HG03378 (cell line): ENCODE measurements around the gene VSTM4.

Experiments used
- ATAC-seq: cut with Tn5 transposase; IDR thresholded peaks from one replicate; pipeline ENCODE4 v1.9.1; 2021; ENCODE audit warnings: mild to moderate bottlenecking, moderate library complexity; ENCODE audit not compliant: unreplicated experiment

The VSTM4 gene

GRCh38 chr10:49118430-49119074 lies 3.2 kb upstream of the VSTM4 start:
- ATAC-seq = no peak

- no peak for ATAC-seq
These were observed 2.2 kb upstream of the VSTM4 start for GRCh38 chr10:49117376-49118070.

GRCh38 chr10:49116509-49117375 lies 1.4 kb upstream of the VSTM4 start:
- no peak for ATAC-seq

GRCh38 chr10:49115796-49116508 lies 630 bp upstream of the VSTM4 start:
- ATAC-seq = no peak

GRCh38 chr10:49114718-49115014 lies 656 bp downstream of the VSTM4 start:
- no peak for ATAC-seq

GRCh38 chr10:49113741-49114141 lies 1.6 kb downstream of the VSTM4 start:
- ATAC-seq = no peak

- no peak for ATAC-seq
These were observed 2.5 kb downstream of the VSTM4 start for GRCh38 chr10:49112851-49113250.

GRCh38 chr10:49112098-49112497 lies 3.2 kb downstream of the VSTM4 start:
- ATAC-seq = no peak

- no peak for ATAC-seq
These were observed 4.0 kb downstream of the VSTM4 start for GRCh38 chr10:49111320-49111698.

- no peak for ATAC-seq
These were observed 4.5 kb downstream of the VSTM4 start for GRCh38 chr10:49110684-49111319.

GRCh38 chr10:49109669-49110340 lies 5.5 kb downstream of the VSTM4 start:
- ATAC-seq = no peak

- ATAC-seq = no peak
These were observed 6.7 kb downstream of the VSTM4 start for GRCh38 chr10:49108656-49109055.

GRCh38 chr10:49107887-49108267 lies 7.4 kb downstream of the VSTM4 start:
- no peak for ATAC-seq

GRCh38 chr10:49107111-49107886 lies 8.0 kb downstream of the VSTM4 start:
- ATAC-seq = no peak

- no peak for ATAC-seq
These were observed 8.9 kb downstream of the VSTM4 start for GRCh38 chr10:49106451-49106850.

GRCh38 chr10:49105076-49105475 lies 10.2 kb downstream of the VSTM4 start:
- no peak for ATAC-seq

GRCh38 chr10:49104323-49104722 lies 11.0 kb downstream of the VSTM4 start:
- ATAC-seq = no peak

- ATAC-seq = no peak
These were observed 11.6 kb downstream of the VSTM4 start for GRCh38 chr10:49103761-49104160.

GRCh38 chr10:49099046-49099445 lies 16.3 kb downstream of the VSTM4 start:
- no peak for ATAC-seq
